H9 (cell line): Measurements from ENCODE around the gene CDH8. TPM values are rescaled to one million over a fixed set of nuclear protein-coding genes. Genes with fewer than 3 reads are reported as not detected.

ENCODE experiments used
- DNase-seq: peaks from one replicate; pipeline ENCODE4 v3.0.0-alpha.2; 2017
- H2AFZ ChIP-seq: one replicate; pipeline ENCODE4 v1.6.1; 2013; ENCODE audit warnings: mild to moderate bottlenecking, low read length, control low read depth, moderate library complexity
- H2AK5ac ChIP-seq: 2 replicates; pipeline ENCODE4 v1.6.1; 2013; ENCODE audit warnings: low read length, control low read depth, mixed read lengths; ENCODE audit not compliant: insufficient read length
- H2BK120ac ChIP-seq: one replicate; pipeline ENCODE4 v1.6.1; 2013; ENCODE audit warnings: low read depth, mild to moderate bottlenecking, low read length, control low read depth, inconsistent platforms; ENCODE audit not compliant: poor library complexity, severe bottlenecking
- H2BK12ac ChIP-seq: 2 replicates; pipeline ENCODE4 v1.6.1; 2013; ENCODE audit warnings: low read length, control low read depth, mixed read lengths, low read depth; ENCODE audit not compliant: insufficient read length
- H2BK15ac ChIP-seq: 2 replicates; pipeline ENCODE4 v1.6.1; 2013; ENCODE audit warnings: low read depth, low read length, control low read depth
- H2BK20ac ChIP-seq: one replicate; pipeline ENCODE4 v1.6.1; 2013; ENCODE audit warnings: low read depth, mild to moderate bottlenecking, low read length, control low read depth, inconsistent platforms; ENCODE audit not compliant: poor library complexity, severe bottlenecking
- H2BK5ac ChIP-seq: 2 replicates; pipeline ENCODE4 v1.6.1; 2013; ENCODE audit warnings: low read length, control low read depth, mixed read lengths; ENCODE audit not compliant: insufficient read length
- H3K14ac ChIP-seq: 2 replicates; pipeline ENCODE4 v1.6.1; 2013; ENCODE audit warnings: low read length, control low read depth; ENCODE audit not compliant: insufficient read depth
- H3K18ac ChIP-seq: 2 replicates; pipeline ENCODE4 v1.6.1; 2013; ENCODE audit warnings: low read depth, mild to moderate bottlenecking, mixed read lengths, low read length, control low read depth; ENCODE audit not compliant: insufficient read length
- H3K23ac ChIP-seq: 2 replicates; pipeline ENCODE4 v1.6.1; 2013; ENCODE audit warnings: low read length, control low read depth, mixed read lengths, low read depth; ENCODE audit not compliant: insufficient read length
- H3K23me2 ChIP-seq: 2 replicates; pipeline ENCODE4 v1.6.1; 2013; ENCODE audit warnings: low read depth, mild to moderate bottlenecking, mixed read lengths, low read length, control low read depth; ENCODE audit not compliant: insufficient read length, poor library complexity, severe bottlenecking
- H3K27ac ChIP-seq: 2 replicates; pipeline ENCODE4 v1.5.1; 2013; ENCODE audit warnings: low read length, control low read depth, mixed read lengths, low read depth; ENCODE audit not compliant: insufficient read length
- H3K27me3 ChIP-seq: 2 replicates; pipeline ENCODE4 v1.6.1; 2013; ENCODE audit warnings: low read length, control low read depth, inconsistent platforms; ENCODE audit not compliant: insufficient read depth
- H3K4ac ChIP-seq: 2 replicates; pipeline ENCODE4 v1.6.1; 2013; ENCODE audit warnings: low read depth, mild to moderate bottlenecking, control low read depth, inconsistent platforms, low read length, moderate library complexity
- H3K4me1 ChIP-seq: 2 replicates; pipeline ENCODE4 v1.6.1; 2013; ENCODE audit warnings: low read length, control low read depth, inconsistent platforms; ENCODE audit not compliant: insufficient read depth
- H3K4me2 ChIP-seq: 2 replicates; pipeline ENCODE4 v1.6.1; 2013; ENCODE audit warnings: low read length, control low read depth, mixed read lengths; ENCODE audit not compliant: insufficient read length, insufficient read depth
- H3K56ac ChIP-seq: 2 replicates; pipeline ENCODE4 v1.6.1; 2013; ENCODE audit warnings: low read depth, mild to moderate bottlenecking, mixed read lengths, low read length, control low read depth; ENCODE audit not compliant: insufficient read length
- H3K79me1 ChIP-seq: 2 replicates; pipeline ENCODE4 v1.6.1; 2013; ENCODE audit warnings: low read depth, mild to moderate bottlenecking, moderate library complexity, low read length, control low read depth, inconsistent platforms; ENCODE audit not compliant: insufficient read depth, poor library complexity, severe bottlenecking
- H3K79me2 ChIP-seq: 2 replicates; pipeline ENCODE4 v1.6.1; 2013; ENCODE audit warnings: low read length, control low read depth, inconsistent platforms; ENCODE audit not compliant: insufficient read depth
- H3K9ac ChIP-seq: 2 replicates; pipeline ENCODE4 v1.6.1; 2013; ENCODE audit warnings: low read length, control low read depth, mixed read lengths; ENCODE audit not compliant: insufficient read length; ENCODE audit errors: extremely low read depth
- H3K9me3 ChIP-seq: one replicate; pipeline ENCODE4 v1.6.1; 2013; ENCODE audit warnings: low read depth, low read length, inconsistent platforms; ENCODE audit not compliant: control insufficient read depth
- H3T11ph ChIP-seq: one replicate; pipeline ENCODE4 v1.6.1; 2013; ENCODE audit warnings: mild to moderate bottlenecking, low read length, control low read depth, inconsistent platforms
- H4K20me1 ChIP-seq: one replicate; pipeline ENCODE4 v1.6.1; 2013; ENCODE audit not compliant: control insufficient read depth, insufficient read length, insufficient read depth
- H4K5ac ChIP-seq: 2 replicates; pipeline ENCODE4 v1.6.1; 2013; ENCODE audit warnings: low read depth, mild to moderate bottlenecking, mixed read lengths, low read length, control low read depth; ENCODE audit not compliant: insufficient read length
- H4K8ac ChIP-seq: replicated peaks from 2 replicates; pipeline ENCODE4 v1.6.1; 2013; ENCODE audit warnings: low read length, control low read depth, mixed read lengths, low read depth; ENCODE audit not compliant: insufficient read length
- H4K91ac ChIP-seq: 2 replicates; pipeline ENCODE4 v1.6.1; 2013; ENCODE audit warnings: low read depth, mild to moderate bottlenecking, moderate library complexity, mixed read lengths, low read length, control low read depth; ENCODE audit not compliant: insufficient read length
- H3K27ac Mint-ChIP-seq, 3 experiments: 2 replicates in 2 of 3; 3 replicates in 1 of 3; pipeline ENCODE4 v1.8.0; 2020 to 2021; ENCODE audit warnings: mixed read lengths in 3 of 3, mild to moderate bottlenecking in 1 of 3, moderate library complexity in 1 of 3
- H3K27me3 Mint-ChIP-seq: 2 replicates; pipeline ENCODE4 v1.8.0; 2021; ENCODE audit warnings: low read depth, mild to moderate bottlenecking, moderate library complexity, mixed read lengths
- H3K36me3 Mint-ChIP-seq, 3 experiments: 2 replicates in 2 of 3; 3 replicates in 1 of 3; pipeline ENCODE4 v1.8.0; 2020 to 2021; ENCODE audit warnings: low read depth in 3 of 3, mixed read lengths in 3 of 3; ENCODE audit not compliant: insufficient read depth in 1 of 3
- H3K4me1 Mint-ChIP-seq, 2 experiments: 2 replicates each; pipeline ENCODE4 v1.8.0; 2020; ENCODE audit warnings: mixed read lengths in 2 of 2
- H3K4me3 Mint-ChIP-seq, 2 experiments: 2 replicates in 1 of 2; 3 replicates in 1 of 2; pipeline ENCODE4 v1.8.0; 2020 to 2021; ENCODE audit warnings: mild to moderate bottlenecking in 2 of 2, mixed read lengths in 2 of 2, moderate library complexity in 1 of 2
- H3K9me3 Mint-ChIP-seq, 2 experiments: 2 replicates in 1 of 2; 3 replicates in 1 of 2; pipeline ENCODE4 v1.8.0; 2020; ENCODE audit warnings: mild to moderate bottlenecking in 2 of 2, mixed read lengths in 2 of 2, moderate library complexity in 1 of 2
- CTCF ChIP-seq: fragments of 200-600 bp; sonication (generic); conservative IDR thresholded peaks from 3 replicates; pipeline ENCODE4 v1.8.0; 2021; ENCODE audit warnings: antibody characterized with exemption, mild to moderate bottlenecking
- WGBS: extraction: QIAGEN DNeasy Blood & Tissue Kit; methylation state at CpG from one replicate; pipeline ENCODE4 v1.1.7; 2013; ENCODE audit warnings: missing lambda C conversion rate, low lambda C conversion rate, mixed read lengths; ENCODE audit not compliant: insufficient read length; ENCODE audit errors: extremely low coverage; 5-methylcytosine and 5-hydroxymethylcytosine counted together
- total RNA-seq: library from RNA; stranded (reverse); gene quantifications from 2 replicates; pipeline ENCODE4 v1.2.1, GENCODE V29; 2021

Gene CDH8
- total RNA-seq, 1 experiment from 2014 or later: 12.0 TPM

- Histone ChIP-seq H3K9me3 (no peaks in the 10 kb centered on the region), H4K5ac (no peak overlapping the region), H3K14ac (no peak overlapping the region), H4K91ac (no peak overlapping the region), H4K20me1 (no peaks in the 10 kb centered on the region), H3K18ac (no peak overlapping the region), H3K79me1 (no peaks in the 10 kb centered on the region), H2BK12ac (no peak overlapping the region), H2AFZ (no peak overlapping the region), H2BK20ac (no peak overlapping the region), H2BK120ac (no peak overlapping the region), H2BK5ac (no peak overlapping the region), H3K79me2 (no peaks in the 10 kb centered on the region), H3K23ac (no peak overlapping the region), H3K4ac (no peak overlapping the region), H3K4me1 (no peaks in the 10 kb centered on the region; the same call in 1 of the 2 replicates), H3K4me2 (no peak overlapping the region), H2AK5ac (no peak overlapping the region), H3K56ac (no peak overlapping the region), H3T11ph (no peak overlapping the region), H3K9ac (no peak overlapping the region), H4K8ac (no peak overlapping the region), H3K27me3 (no peaks in the 10 kb centered on the region), H3K27ac (no peak overlapping the region), H2BK15ac (no peak overlapping the region), H3K23me2 (no peaks in the 10 kb centered on the region)
- H3K36me3 Mint-ChIP-seq: no peaks in the 10 kb centered on the region
- no peaks in the 10 kb centered on the region; a peak in 1 of 5 replicates for H3K9me3 Mint-ChIP-seq
- no CpG with 5 or more reads among the region's 7 CpGs for WGBS
- H3K4me3 Mint-ChIP-seq: no peak overlapping the region
- H3K4me1 Mint-ChIP-seq: no peaks in the 10 kb centered on the region
- no peak for DNase-seq
- no peaks in the 10 kb centered on the region for H3K27me3 Mint-ChIP-seq
- no peak for TF ChIP-seq CTCF
- H3K27ac Mint-ChIP-seq: no peak overlapping the region
Observed at GRCh38 chr16:61653544-61653943, 382.7 kb downstream of the CDH8 start.
